Stimulated activated CD8-positive, alpha-beta memory T cell treated with anti-CD3 and anti-CD28 coated beads, Interleukin-2, amount 100 ng/mL, for 1 hour (primary cell): ENCODE data around the gene FGGY.
"Not testable (repeated sequence)": the region's sequence is repeated elsewhere in the genome, so short reads cannot be mapped to it uniquely, and the experiment has no call there.

ENCODE experiments used
- DNase-seq, 2 donors: peaks; one replicate each; pipeline ENCODE4 v3.0.0-alpha.2; 2020; ENCODE audit warnings: low read depth in 2 of 2

Gene FGGY

GRCh38 chr1:59579222-59579621, 282.3 kb downstream of the FGGY start:
- DNase-seq: no peak

GRCh38 chr1:59580257-59580656, 283.4 kb downstream of the FGGY start:
- no peak for DNase-seq

GRCh38 chr1:59592410-59592809, 295.5 kb downstream of the FGGY start:
- DNase-seq: not testable (repeated sequence)

GRCh38 chr1:59592924-59593323, 296.0 kb downstream of the FGGY start:
- no peak for DNase-seq

- no peak for DNase-seq
These were observed 297.2 kb downstream of the FGGY start for GRCh38 chr1:59593798-59594790.

GRCh38 chr1:59595774-59596173, 298.9 kb downstream of the FGGY start:
- DNase-seq: no peak

- DNase-seq: no peak
These were observed 299.5 kb downstream of the FGGY start for GRCh38 chr1:59596432-59596831.

GRCh38 chr1:59596956-59597355, 300.1 kb downstream of the FGGY start:
- DNase-seq: no peak

- no peak for DNase-seq
These were observed 300.7 kb downstream of the FGGY start for GRCh38 chr1:59597420-59598119.

- DNase-seq: no peak
These were observed 301.2 kb downstream of the FGGY start for GRCh38 chr1:59598120-59598440.

- DNase-seq: no peak
These were observed 304.1 kb downstream of the FGGY start for GRCh38 chr1:59601041-59601441.

- DNase-seq: no peak
These were observed 304.9 kb downstream of the FGGY start for GRCh38 chr1:59601811-59602210.

- no peak for DNase-seq
These were observed 307.3 kb downstream of the FGGY start for GRCh38 chr1:59604191-59604590.

- DNase-seq: no peak
These were observed 308.3 kb downstream of the FGGY start for GRCh38 chr1:59605184-59605583.

- no peak for DNase-seq
These were observed 308.9 kb downstream of the FGGY start for GRCh38 chr1:59605761-59606160.

GRCh38 chr1:59609245-59609644, 312.4 kb downstream of the FGGY start:
- no peak for DNase-seq

- DNase-seq: not testable (repeated sequence)
These were observed 313.6 kb downstream of the FGGY start for GRCh38 chr1:59610499-59610898.

GRCh38 chr1:59617434-59617833, 320.5 kb downstream of the FGGY start:
- no peak for DNase-seq

GRCh38 chr1:59619557-59619956, 322.7 kb downstream of the FGGY start:
- DNase-seq: no peak

- no peak for DNase-seq
These were observed 328.5 kb downstream of the FGGY start for GRCh38 chr1:59625384-59625783.

GRCh38 chr1:59631561-59632255, 334.8 kb downstream of the FGGY start:
- DNase-seq: no peak

GRCh38 chr1:59635097-59635496, 338.2 kb downstream of the FGGY start:
- DNase-seq: no peak
